Spinal cord (tissue), 10 donors: Measurements from ENCODE around the gene GAS2L1. TPM values are rescaled to one million over a fixed set of nuclear protein-coding genes. Genes with fewer than 3 reads are reported as not detected.
A peak's percentile ranks its signal among the peaks of the same experiment; 100 is the strongest.

Experiments
- DNase-seq, 6 donors: peaks; one replicate each; pipeline versions ENCODE4 v3.0.0 to v3.0.0-alpha.2; 2013 to 2015; ENCODE audit warnings: low spot score in 6 of 6, low read depth in 4 of 6
- H3K27ac ChIP-seq: one replicate; pipeline ENCODE4 v1.5.1; 2013; ENCODE audit warnings: low read depth, low read length, control low read depth
- H3K27me3 ChIP-seq: one replicate; pipeline ENCODE4 v1.6.1; 2013; ENCODE audit warnings: low read length; ENCODE audit not compliant: control insufficient read depth, insufficient read depth
- H3K36me3 ChIP-seq: one replicate; pipeline ENCODE4 v1.6.1; 2013; ENCODE audit warnings: low read length; ENCODE audit not compliant: control insufficient read depth, insufficient read depth
- H3K4me1 ChIP-seq: one replicate; pipeline ENCODE4 v1.6.1; 2013; ENCODE audit warnings: low read length; ENCODE audit not compliant: control insufficient read depth, insufficient read depth
- H3K4me3 ChIP-seq: one replicate; pipeline ENCODE4 v1.5.1; 2013; ENCODE audit warnings: low read depth, low read length, control low read depth
- H3K9me3 ChIP-seq: one replicate; pipeline ENCODE4 v1.6.1; 2013; ENCODE audit warnings: low read length; ENCODE audit not compliant: control insufficient read depth, insufficient read depth
- WGBS: methylation state at CpG from one replicate; pipeline ENCODE4 v1.1.5; 2013; ENCODE audit warnings: missing lambda C conversion rate; ENCODE audit not compliant: insufficient coverage; 5-methylcytosine and 5-hydroxymethylcytosine counted together
- polyA plus RNA-seq, 2 donors: library from polyadenylated mRNA; unstranded; fragments of 120-200 nt; gene quantifications; one replicate each; pipeline ENCODE4 v1.2.1, GENCODE V29; 2013; ENCODE audit not compliant: insufficient read length in 2 of 2
- total RNA-seq, 2 donors: library from RNA; depleted of rRNA in 1 of 2; stranded (reverse); fragments of 120-200 nt in 1 of 2; fragments of >200 nt in 1 of 2; gene quantifications; one replicate each; pipeline versions ENCODE4 v1.2.3 to v1.2.4, GENCODE V29; 2013 to 2014
- donor health status: healthy.

GAS2L1 gene
- total and polyA plus RNA-seq, 4 donors, result 5.7 to 28.4 (median 15.2) TPM

DNA sequence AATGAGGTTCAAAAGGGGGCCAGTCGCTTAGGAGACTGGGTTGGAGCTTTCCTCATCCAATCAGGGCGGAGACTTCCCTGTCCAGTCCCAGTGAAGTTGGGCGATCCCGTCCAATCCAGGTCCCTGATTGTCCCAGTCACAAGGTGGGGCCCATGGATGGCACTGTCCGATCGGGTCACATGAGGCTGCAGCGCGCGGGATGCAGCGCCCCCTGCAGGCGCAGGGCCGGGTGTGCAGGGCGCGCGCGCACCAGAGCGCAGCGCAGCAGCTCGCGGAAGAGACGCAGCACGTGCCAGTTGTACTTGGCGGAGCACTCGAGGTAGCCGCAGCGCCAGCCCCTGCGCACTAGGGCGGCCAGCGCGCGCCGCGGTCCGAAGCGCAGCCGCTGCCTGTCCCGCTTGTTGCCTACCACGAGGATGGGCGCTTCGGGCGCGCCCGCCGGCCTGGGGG is 6.7 kb downstream of the GAS2L1 start:
- 8% methylated on average over 44 of the region's 44 CpGs for WGBS
- Histone ChIP-seq H3K4me1 (peaks cover 75% of the 10 kb centered on the region), H3K9me3 (no peaks in the 10 kb centered on the region), H3K36me3 (peaks cover 40% of the 10 kb centered on the region), H3K27ac (no peak overlapping the region), H3K4me3 (no peak overlapping the region), H3K27me3 (peaks cover 52% of the 10 kb centered on the region)
- DNase-seq, result peak in 2 of 6 donors; percentile 54 to 73

- H3K36me3 ChIP-seq, result peaks cover 33% of the 10 kb centered on the region
- H3K27ac ChIP-seq, result no peak overlapping the region
- peaks cover 73% of the 10 kb centered on the region for H3K4me1 ChIP-seq
- no peaks in the 10 kb centered on the region for H3K9me3 ChIP-seq
- no peak for DNase-seq
- WGBS, result 21% methylated on average over 51 of the region's 51 CpGs
- H3K27me3 ChIP-seq, result peaks cover 52% of the 10 kb centered on the region
- no peak overlapping the region for H3K4me3 ChIP-seq
Measured at GRCh38 chr22:29313576-29314466, 7.4 kb downstream of the GAS2L1 start.

- Histone ChIP-seq H3K27me3 (peaks cover 50% of the 10 kb centered on the region), H3K9me3 (no peaks in the 10 kb centered on the region), H3K36me3 (peaks cover 25% of the 10 kb centered on the region), H3K27ac (no peak overlapping the region), H3K4me1 (peaks cover 64% of the 10 kb centered on the region), H3K4me3 (no peak overlapping the region)
- WGBS, result 3% methylated on average over 69 of the region's 69 CpGs
- DNase-seq, result no peak
Measured at GRCh38 chr22:29314537-29315285, 8.3 kb downstream of the GAS2L1 start.

DNA sequence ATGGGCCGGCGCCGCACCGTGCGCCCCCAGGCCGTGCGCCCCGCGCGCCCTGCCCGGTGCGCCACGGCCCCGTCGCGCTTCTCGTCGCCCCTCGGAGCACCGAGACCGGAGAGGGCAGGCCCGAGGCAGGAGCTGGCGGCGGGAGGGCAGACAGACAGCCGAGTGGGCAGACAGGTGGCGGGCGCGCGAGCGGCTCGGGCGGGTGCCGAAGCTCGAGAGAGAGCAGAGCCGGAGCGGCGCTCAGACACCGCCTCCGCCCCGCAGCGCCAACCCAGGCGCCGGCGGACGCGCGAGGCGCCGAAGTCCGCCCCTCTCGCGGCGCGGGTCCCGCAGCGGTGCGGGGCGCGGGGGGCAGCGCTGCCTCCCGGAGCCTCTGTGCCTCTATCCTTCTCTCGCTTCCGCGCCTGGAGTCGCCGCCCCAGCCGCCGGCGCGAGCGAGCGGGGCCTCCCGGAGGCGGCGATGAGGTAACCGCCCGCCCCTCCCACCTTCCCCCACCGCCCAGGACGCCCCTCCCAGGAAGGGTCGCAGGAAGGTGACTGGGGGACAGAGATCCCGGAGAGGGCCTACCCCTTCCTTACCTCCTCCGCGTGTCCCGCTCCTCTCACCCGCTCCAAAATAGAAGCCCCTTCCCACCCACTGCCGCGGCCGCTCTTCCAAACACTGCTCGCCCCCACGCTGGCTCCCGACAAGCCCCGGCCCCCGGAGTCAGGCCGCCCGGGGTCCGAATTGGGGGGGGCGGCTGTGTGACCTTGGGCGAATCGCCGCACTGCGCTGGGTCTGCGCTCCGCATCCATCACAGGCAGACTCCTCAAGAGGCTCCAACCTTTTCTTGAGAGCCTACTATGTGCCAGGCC is 9.1 kb downstream of the GAS2L1 start, which contains the start of gene RASL10A:
RASL10A (minus strand) TSS at position 412 of the 855 bp plus-strand sequence. CDS start 451 bp downstream, outside the sequence.
- Histone ChIP-seq H3K4me1 (peaks cover 59% of the 10 kb centered on the region), H3K27me3 (peaks cover 50% of the 10 kb centered on the region), H3K4me3 (no peak within 1 kb of the TSS), H3K36me3 (peaks cover 19% of the 10 kb centered on the region), H3K27ac (no peak within 1 kb of the TSS), H3K9me3 (no peaks in the 10 kb centered on the region)
- DNase-seq, result no peak
- WGBS, result 1% methylated on average over 86 of the region's 103 CpGs

DNA sequence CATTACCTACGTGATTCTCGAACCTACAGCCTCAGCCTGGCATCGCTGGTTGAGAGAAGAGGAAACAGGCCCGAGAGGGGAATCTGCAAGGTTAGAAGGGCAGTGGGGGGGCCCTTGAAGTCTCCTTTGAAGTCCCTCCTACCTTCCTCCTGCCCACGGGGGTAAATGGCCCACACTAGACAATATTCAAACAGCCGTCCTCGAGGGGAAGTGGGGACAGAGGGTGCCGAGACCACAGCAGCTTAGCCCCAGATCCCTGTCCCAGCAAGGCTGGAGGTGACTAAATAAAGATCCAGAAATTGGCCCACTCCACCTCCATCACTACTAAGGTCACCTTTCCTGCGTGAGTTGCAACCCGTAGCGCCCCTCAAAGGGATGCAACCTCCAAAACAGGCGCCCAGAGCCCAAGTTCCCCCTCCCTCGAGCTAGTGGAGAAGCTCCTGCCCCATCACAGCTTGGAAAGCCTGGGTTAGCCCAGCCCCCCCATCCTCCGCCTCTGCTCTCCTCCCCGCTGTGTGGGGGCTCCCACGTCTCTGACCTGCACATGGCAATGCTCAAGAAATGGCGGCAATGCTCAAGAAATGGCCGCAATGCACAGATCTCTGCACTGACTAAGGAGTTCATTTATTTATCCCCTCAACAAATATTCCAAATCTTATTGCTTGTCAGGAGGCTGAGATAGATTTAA is 9.8 kb downstream of the GAS2L1 start:
- Histone ChIP-seq H3K27ac (no peak overlapping the region), H3K4me1 (peaks cover 51% of the 10 kb centered on the region), H3K4me3 (no peak overlapping the region), H3K9me3 (no peaks in the 10 kb centered on the region), H3K36me3 (peaks cover 12% of the 10 kb centered on the region), H3K27me3 (peaks cover 50% of the 10 kb centered on the region)
- WGBS, result 59% methylated on average over 10 of the region's 18 CpGs
- no peak for DNase-seq

- WGBS, result 72% methylated on average over 16 of the region's 18 CpGs
- Histone ChIP-seq H3K4me1 (peaks cover 35% of the 10 kb centered on the region), H3K27ac (no peak overlapping the region), H3K27me3 (peaks cover 37% of the 10 kb centered on the region), H3K9me3 (no peaks in the 10 kb centered on the region), H3K4me3 (no peak overlapping the region), H3K36me3 (no peaks in the 10 kb centered on the region)
- DNase-seq, result no peak
Measured at GRCh38 chr22:29317827-29318454, 11.5 kb downstream of the GAS2L1 start.

DNA sequence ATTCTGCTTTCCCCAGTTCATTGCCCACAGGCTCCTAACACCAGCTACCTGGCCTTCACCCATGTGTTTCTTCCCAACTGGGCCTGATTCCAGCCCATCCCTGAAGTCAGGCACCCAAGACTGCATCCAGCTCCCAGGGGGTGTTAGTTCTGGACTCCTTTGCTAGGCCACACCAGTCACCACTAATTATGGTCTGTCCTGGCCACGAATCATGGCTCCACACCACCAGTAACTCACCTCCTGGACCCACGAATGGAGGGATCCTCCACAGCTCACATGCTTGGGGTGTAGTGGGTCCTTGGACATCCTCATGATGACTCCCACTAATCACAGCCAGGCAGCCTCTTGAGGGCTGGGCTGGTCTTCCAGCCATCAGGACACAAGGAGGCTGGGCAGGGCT is 12.6 kb downstream of the GAS2L1 start:
- Histone ChIP-seq H3K27ac (no peak overlapping the region), H3K9me3 (no peaks in the 10 kb centered on the region), H3K4me3 (no peak overlapping the region), H3K4me1 (peaks cover 24% of the 10 kb centered on the region), H3K27me3 (peaks cover 26% of the 10 kb centered on the region), H3K36me3 (no peaks in the 10 kb centered on the region)
- no peak for DNase-seq
- WGBS, result 92% methylated on average over 2 of the region's 2 CpGs

DNA sequence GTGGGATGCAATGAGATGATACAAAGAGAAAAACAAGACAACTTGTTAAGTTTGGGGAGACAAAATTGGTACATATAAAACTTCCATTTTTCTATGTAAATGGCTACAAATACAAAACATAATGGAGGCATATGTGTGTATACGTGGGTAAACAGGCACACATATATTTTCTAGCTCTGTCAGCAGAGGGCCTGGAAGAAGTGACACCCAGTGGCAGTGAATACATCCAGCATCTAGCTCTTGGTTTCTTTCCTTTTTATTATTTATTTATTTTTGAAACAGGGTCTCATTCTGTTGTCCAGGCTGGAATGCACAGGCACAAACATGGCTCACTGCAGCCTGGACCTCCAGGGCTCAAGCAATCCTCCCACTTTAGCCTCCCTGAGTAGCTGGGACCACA is 14.1 kb downstream of the GAS2L1 start:
- H3K9me3 ChIP-seq, result no peaks in the 10 kb centered on the region
- H3K27me3 ChIP-seq, result peaks cover 14% of the 10 kb centered on the region
- H3K36me3 ChIP-seq, result no peaks in the 10 kb centered on the region
- peak in 1 of 6 donors; percentile 50 for DNase-seq
- no peak overlapping the region for H3K27ac ChIP-seq
- WGBS, result no CpG with 5 or more reads among the region's 1 CpG
- peaks cover 15% of the 10 kb centered on the region for H3K4me1 ChIP-seq
- H3K4me3 ChIP-seq, result no peak overlapping the region
